HepG2 (cell line): ENCODE measurements around the gene FUNDC1. TPM values are rescaled to one million over a fixed set of nuclear protein-coding genes. Genes with fewer than 3 reads are reported as not detected.

ENCODE experiments used
- ARNT ChIP-seq: fragments of 450-650 bp; IDR thresholded peaks from 2 replicates; pipeline ENCODE4 v1.6.1; 2017
- ATRX ChIP-seq: sonication (generic); formaldehyde crosslinking; IDR thresholded peaks from 2 replicates; pipeline ENCODE4 v1.4.0; 2020; ENCODE audit warnings: missing genetic modification reagents, borderline replicate concordance
- CSRNP1 ChIP-seq: sonication (generic); formaldehyde crosslinking; IDR thresholded peaks from 2 replicates; pipeline ENCODE4 v1.8.1; 2023; ENCODE audit warnings: mild to moderate bottlenecking, missing genetic modification reagents
- GMEB2 ChIP-seq: IDR thresholded peaks from 2 replicates; pipeline ENCODE4 v1.6.1; 2016; ENCODE audit warnings: missing biosample characterization, missing genetic modification reagents, low read depth
- GPBP1L1 ChIP-seq: sonication (generic); formaldehyde crosslinking; IDR thresholded peaks from 2 replicates; pipeline ENCODE4 v1.5.0; 2020; ENCODE audit warnings: mild to moderate bottlenecking, missing genetic modification reagents
- HNF4G ChIP-seq, 2 experiments: sonication (generic) in 1 of 2; formaldehyde crosslinking in 1 of 2; IDR thresholded peaks; 2 replicates each; pipeline versions ENCODE4 v1.4.0 to v1.6.1; 2011 to 2020; ENCODE audit warnings: borderline replicate concordance in 2 of 2, low read depth in 2 of 2, mild to moderate bottlenecking in 2 of 2, low read length in 1 of 2, missing genetic modification reagents in 1 of 2, moderate library complexity in 1 of 2
- HOXA5 ChIP-seq: sonication (generic); formaldehyde crosslinking; IDR thresholded peaks from 2 replicates; pipeline ENCODE4 v1.4.0; 2020; ENCODE audit warnings: missing genetic modification reagents
- IKZF4 ChIP-seq: sonication (generic); formaldehyde crosslinking; IDR thresholded peaks from 2 replicates; pipeline ENCODE4 v1.5.1; 2020; ENCODE audit warnings: borderline replicate concordance, mild to moderate bottlenecking, low read depth, missing genetic modification reagents; ENCODE audit errors: not compliant biosample characterization
- JUNB ChIP-seq: sonication (generic); formaldehyde crosslinking; IDR thresholded peaks from 2 replicates; pipeline ENCODE4 v1.8.0; 2022; ENCODE audit warnings: missing genetic modification reagents, mild to moderate bottlenecking, borderline replicate concordance
- JUND ChIP-seq: sonication (generic); formaldehyde crosslinking; IDR thresholded peaks from 2 replicates; pipeline ENCODE4 v1.8.0; 2022; ENCODE audit warnings: mild to moderate bottlenecking, missing genetic modification reagents
- KDM2A ChIP-seq: sonication (generic); formaldehyde crosslinking; IDR thresholded peaks from 2 replicates; pipeline ENCODE4 v1.4.0; 2020; ENCODE audit warnings: low read depth, missing genetic modification reagents, borderline replicate concordance
- MED8 ChIP-seq: sonication (generic); formaldehyde crosslinking; IDR thresholded peaks from 2 replicates; pipeline ENCODE4 v1.8.1; 2023; ENCODE audit warnings: mild to moderate bottlenecking, missing genetic modification reagents; ENCODE audit not compliant: insufficient replicate concordance
- MYC ChIP-seq: sonication (generic); formaldehyde crosslinking; IDR thresholded peaks from 2 replicates; pipeline ENCODE4 v1.9.0; 2021; ENCODE audit warnings: missing genetic modification reagents, borderline replicate concordance
- NCOA2 ChIP-seq: sonication (generic); formaldehyde crosslinking; IDR thresholded peaks from 2 replicates; pipeline ENCODE4 v1.8.0; 2022; ENCODE audit warnings: inconsistent platforms
- POGZ ChIP-seq: sonication (generic); formaldehyde crosslinking; IDR thresholded peaks from 2 replicates; pipeline ENCODE4 v1.4.0; 2020; ENCODE audit warnings: mild to moderate bottlenecking, missing genetic modification reagents
- SPEN ChIP-seq: sonication (generic); formaldehyde crosslinking; IDR thresholded peaks from 2 replicates; pipeline ENCODE4 v1.5.1; 2020; ENCODE audit warnings: low read depth, mild to moderate bottlenecking, missing genetic modification reagents
- TCF7L2 ChIP-seq: IDR thresholded peaks from 2 replicates; pipeline ENCODE4 v1.6.1; 2011; ENCODE audit warnings: mild to moderate bottlenecking, low read depth, low read length, moderate library complexity
- TRIM24 ChIP-seq: sonication (generic); formaldehyde crosslinking; IDR thresholded peaks from 2 replicates; pipeline ENCODE4 v1.8.0; 2022; ENCODE audit warnings: mild to moderate bottlenecking, missing genetic modification reagents
- ZFX ChIP-seq: sonication (generic); formaldehyde crosslinking; IDR thresholded peaks from 2 replicates; pipeline ENCODE4 v1.4.0; 2020; ENCODE audit warnings: mild to moderate bottlenecking, low read depth, missing genetic modification reagents, moderate library complexity
- ZNF354B ChIP-seq: sonication (generic); formaldehyde crosslinking; IDR thresholded peaks from 2 replicates; pipeline ENCODE4 v1.8.0; 2022; ENCODE audit warnings: mild to moderate bottlenecking, missing genetic modification reagents
- ZNF562 ChIP-seq: sonication (generic); formaldehyde crosslinking; IDR thresholded peaks from 2 replicates; pipeline ENCODE4 v1.8.0; 2022; ENCODE audit warnings: missing genetic modification reagents, borderline replicate concordance
- ZNF605 ChIP-seq: sonication (generic); formaldehyde crosslinking; IDR thresholded peaks from 2 replicates; pipeline ENCODE4 v1.8.0; 2022; ENCODE audit warnings: mild to moderate bottlenecking, missing genetic modification reagents
- ZNF644 ChIP-seq: IDR thresholded peaks from 2 replicates; pipeline ENCODE4 v1.6.1; 2016; ENCODE audit warnings: low read depth
- ZNF660 ChIP-seq: sonication (generic); formaldehyde crosslinking; IDR thresholded peaks from 2 replicates; pipeline ENCODE4 v1.5.1; 2020; ENCODE audit warnings: mild to moderate bottlenecking, low read depth, missing genetic modification reagents, borderline replicate concordance
- ZNF768 ChIP-seq: sonication (generic); formaldehyde crosslinking; IDR thresholded peaks from 2 replicates; pipeline ENCODE4 v1.4.0; 2020; ENCODE audit warnings: missing genetic modification reagents
- ZNF883 ChIP-seq: sonication (generic); formaldehyde crosslinking; IDR thresholded peaks from 2 replicates; pipeline ENCODE4 v1.5.1; 2020; ENCODE audit warnings: mild to moderate bottlenecking, missing genetic modification reagents; ENCODE audit errors: not compliant biosample characterization
- polyA plus RNA-seq, 8 experiments: library from polyadenylated mRNA; depleted of rRNA in 3 of 8; stranded (reverse) in 7 of 8; unstranded in 1 of 8; fragments of >200 nt; fragmentation: Illumina TruSeq in 4 of 8; extraction: Trizol in 4 of 8; gene quantifications; 2 replicates each; pipeline versions ENCODE4 v1.2.1 to v1.2.3, GENCODE V29; 2011 to 2016; ENCODE audit warnings: low read depth in 4 of 8, missing spikeins in 1 of 8, mixed read lengths in 1 of 8; ENCODE audit not compliant: insufficient read depth in 1 of 8
- total RNA-seq, 5 experiments: library from RNA; depleted of rRNA; stranded (reverse); fragments of >200 nt; fragmentation: Illumina TruSeq; extraction: Trizol; gene quantifications; 2 replicates each; pipeline ENCODE4 v1.2.3, GENCODE V29; 2016; ENCODE audit warnings: low read depth in 1 of 5

Gene FUNDC1
- total and polyA plus RNA-seq, 2 of the 13 experiments (the other 11 are each of a cell fraction or from before 2014, with no cell fraction given): 11.9 to 13.9 TPM

- TF ChIP-seq CSRNP1 (CRISPR knock-in tag) (no peak), ZNF605 (CRISPR knock-in tag) (no peak), IKZF4 (no peak), HOXA5 (CRISPR knock-in tag) (no peak), JUND (CRISPR knock-in tag) (no peak), ARNT (no peak), ZFX (CRISPR knock-in tag) (peak; percentile 59; the same call in 1 of the 2 replicates), ZNF768 (CRISPR knock-in tag) (no peak), ZNF883 (CRISPR knock-in tag) (no peak), POGZ (CRISPR knock-in tag) (peak; percentile 47; the same call in 1 of the 2 replicates), ZNF644 (no peak), ZNF354B (no peak), MED8 (CRISPR knock-in tag) (no peak), JUNB (CRISPR knock-in tag) (no peak), TRIM24 (CRISPR knock-in tag) (no peak), NCOA2 (CRISPR knock-in tag) (no peak), HNF4G (IDR thresholded peaks at IDR 0.05; ENCODE audit: borderline replicate concordance, low read depth, low read length) (no peak), HNF4G (CRISPR knock-in tag; IDR thresholded peaks at IDR 0.05; ENCODE audit: borderline replicate concordance, low read depth) (no peak), ZNF562 (CRISPR knock-in tag) (no peak), SPEN (CRISPR knock-in tag) (peak; percentile 29), GMEB2 (no peak), ZNF660 (CRISPR knock-in tag) (no peak), KDM2A (CRISPR knock-in tag) (0 out of 2 replicates have a peak, but pooled peaks have one; percentile 53), ATRX (CRISPR knock-in tag) (no peak), TCF7L2 (no peak), GPBP1L1 (CRISPR knock-in tag) (no peak), MYC (no peak)
These were observed at the start of gene FUNDC1 (continued) for GRCh38 chrX:44542567-44543325.
